ENCODE data around the gene TMPRSS6.

DNA sequence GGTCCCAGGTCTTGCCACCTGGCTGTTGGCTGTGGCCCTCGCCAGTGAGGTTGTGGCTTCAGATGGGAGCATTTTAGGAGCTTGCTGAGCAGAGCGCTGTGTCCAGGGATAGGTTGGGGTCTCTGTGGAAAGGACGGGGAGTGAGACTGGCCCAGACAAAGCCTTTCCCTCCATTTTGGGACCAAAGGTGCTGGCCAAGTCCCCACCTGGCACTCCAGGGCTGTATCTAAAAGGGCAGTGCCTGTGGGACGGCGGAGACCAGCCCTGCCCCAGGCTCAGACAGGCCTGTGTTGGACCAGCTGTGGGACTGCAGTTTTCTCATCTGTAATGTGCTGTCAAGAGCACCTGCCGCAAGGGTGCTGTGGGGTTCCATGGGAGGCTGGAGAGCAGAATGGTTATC is 62.9 kb downstream of the TMPRSS6 start:
- no peak for TF ChIP-seq JUNB (CRISPR knock-in tag; IDR thresholded peaks at IDR 0.05; ENCODE audit: borderline replicate concordance)
- TF ChIP-seq POLR2A (IDR thresholded peaks at IDR 0.05; ENCODE audit: insufficient read depth in 1 of 2, low read depth in 2 of 2, low read length in 2 of 2) = no peak
- no peak for TF ChIP-seq CREB1 (IDR thresholded peaks at IDR 0.05)
- no peak for TF ChIP-seq CREB1 (CRISPR knock-in tag; IDR thresholded peaks at IDR 0.05)
- no peak for TF ChIP-seq ZNF264 (CRISPR knock-in tag; IDR thresholded peaks at IDR 0.05)
- no peak for TF ChIP-seq ZFP91 (CRISPR knock-in tag; IDR thresholded peaks at IDR 0.05; ENCODE audit: borderline replicate concordance)
- no peak for TF ChIP-seq SALL2 (CRISPR knock-in tag; IDR thresholded peaks at IDR 0.05)
- no peak for TF ChIP-seq TGIF2 (CRISPR knock-in tag; IDR thresholded peaks at IDR 0.05)
- no peak for TF ChIP-seq FOSL1 (CRISPR knock-in tag; IDR thresholded peaks at IDR 0.05; ENCODE audit: borderline replicate concordance)
- TF ChIP-seq, protein P1, sequence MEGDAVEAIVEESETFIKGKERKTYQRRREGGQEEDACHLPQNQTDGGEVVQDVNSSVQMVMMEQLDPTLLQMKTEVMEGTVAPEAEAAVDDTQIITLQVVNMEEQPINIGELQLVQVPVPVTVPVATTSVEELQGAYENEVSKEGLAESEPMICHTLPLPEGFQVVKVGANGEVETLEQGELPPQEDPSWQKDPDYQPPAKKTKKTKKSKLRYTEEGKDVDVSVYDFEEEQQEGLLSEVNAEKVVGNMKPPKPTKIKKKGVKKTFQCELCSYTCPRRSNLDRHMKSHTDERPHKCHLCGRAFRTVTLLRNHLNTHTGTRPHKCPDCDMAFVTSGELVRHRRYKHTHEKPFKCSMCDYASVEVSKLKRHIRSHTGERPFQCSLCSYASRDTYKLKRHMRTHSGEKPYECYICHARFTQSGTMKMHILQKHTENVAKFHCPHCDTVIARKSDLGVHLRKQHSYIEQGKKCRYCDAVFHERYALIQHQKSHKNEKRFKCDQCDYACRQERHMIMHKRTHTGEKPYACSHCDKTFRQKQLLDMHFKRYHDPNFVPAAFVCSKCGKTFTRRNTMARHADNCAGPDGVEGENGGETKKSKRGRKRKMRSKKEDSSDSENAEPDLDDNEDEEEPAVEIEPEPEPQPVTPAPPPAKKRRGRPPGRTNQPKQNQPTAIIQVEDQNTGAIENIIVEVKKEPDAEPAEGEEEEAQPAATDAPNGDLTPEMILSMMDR (CRISPR knock-in tag; IDR thresholded peaks at IDR 0.05) = no peak
- TF ChIP-seq, protein P2, sequence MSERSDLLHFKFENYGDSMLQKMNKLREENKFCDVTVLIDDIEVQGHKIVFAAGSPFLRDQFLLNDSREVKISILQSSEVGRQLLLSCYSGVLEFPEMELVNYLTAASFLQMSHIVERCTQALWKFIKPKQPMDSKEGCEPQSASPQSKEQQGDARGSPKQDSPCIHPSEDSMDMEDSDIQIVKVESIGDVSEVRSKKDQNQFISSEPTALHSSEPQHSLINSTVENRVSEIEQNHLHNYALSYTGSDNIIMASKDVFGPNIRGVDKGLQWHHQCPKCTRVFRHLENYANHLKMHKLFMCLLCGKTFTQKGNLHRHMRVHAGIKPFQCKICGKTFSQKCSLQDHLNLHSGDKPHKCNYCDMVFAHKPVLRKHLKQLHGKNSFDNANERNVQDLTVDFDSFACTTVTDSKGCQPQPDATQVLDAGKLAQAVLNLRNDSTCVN (CRISPR knock-in tag; IDR thresholded peaks at IDR 0.05; ENCODE audit: borderline replicate concordance) = no peak
